Measurements from ENCODE around the gene MGMT.

MGMT gene

DNA sequence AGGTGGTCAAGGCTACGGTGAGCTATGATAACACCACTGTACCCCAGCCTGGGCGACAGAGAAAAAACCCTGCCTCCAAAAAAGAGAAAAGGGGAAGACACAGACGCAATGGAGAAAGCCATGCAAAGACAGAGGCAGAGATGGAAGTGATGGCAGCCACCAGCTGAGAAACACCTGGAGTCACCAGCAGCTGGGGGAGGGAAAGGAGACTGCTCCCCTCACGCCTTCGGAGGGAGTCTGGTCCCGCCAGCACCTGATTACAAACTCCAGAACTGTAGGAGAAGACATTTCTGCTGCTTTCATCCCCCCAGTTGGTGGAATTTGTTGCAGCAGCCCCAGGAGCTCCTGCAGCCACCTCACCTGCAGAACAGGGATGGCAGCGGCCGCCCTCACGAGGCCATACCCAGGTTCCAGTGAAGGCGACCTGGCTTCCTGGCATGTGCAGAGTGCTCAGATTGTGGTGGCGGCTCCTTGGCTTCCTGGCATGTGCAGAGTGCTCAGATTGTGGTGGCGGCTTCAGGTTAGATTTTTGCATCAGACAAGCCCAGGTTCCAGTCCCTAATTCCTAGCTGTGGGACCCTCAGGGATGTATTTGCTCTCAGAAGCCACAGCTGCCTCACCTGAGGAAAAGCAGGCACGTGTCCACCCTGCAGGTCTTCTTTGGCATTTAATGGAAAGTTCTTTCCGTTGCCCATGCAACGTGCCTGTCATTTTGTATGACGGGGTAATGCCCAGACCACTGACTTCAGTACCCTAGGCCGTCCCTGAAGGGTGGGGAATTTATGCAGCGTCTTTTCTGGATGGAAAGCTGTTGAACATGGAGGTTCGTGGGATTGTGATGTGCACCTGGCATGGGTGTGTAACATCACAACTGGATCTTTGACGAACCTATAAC, 314.1 kb downstream of the MGMT start:
- DNase-seq = no peak

DNA sequence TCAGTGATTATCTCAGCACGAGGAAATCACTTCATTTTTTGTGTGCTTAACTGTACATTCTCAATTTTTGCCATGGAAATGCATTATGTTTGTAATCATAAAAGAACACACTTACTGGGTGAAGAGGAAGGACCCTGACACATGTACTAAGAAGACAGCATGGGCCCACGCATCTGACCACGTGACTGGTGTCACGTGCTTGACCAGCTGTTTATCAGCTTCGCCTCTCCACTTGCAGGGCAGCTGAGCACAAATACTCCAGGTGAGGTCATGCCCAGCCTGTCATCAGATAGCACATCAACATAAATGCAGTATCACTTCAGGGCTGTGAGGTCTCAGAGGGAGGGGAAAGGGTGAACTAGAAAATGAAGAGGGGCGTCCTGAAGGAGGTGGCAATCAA, 317.2 kb downstream of the MGMT start:
- no peak for DNase-seq

DNA sequence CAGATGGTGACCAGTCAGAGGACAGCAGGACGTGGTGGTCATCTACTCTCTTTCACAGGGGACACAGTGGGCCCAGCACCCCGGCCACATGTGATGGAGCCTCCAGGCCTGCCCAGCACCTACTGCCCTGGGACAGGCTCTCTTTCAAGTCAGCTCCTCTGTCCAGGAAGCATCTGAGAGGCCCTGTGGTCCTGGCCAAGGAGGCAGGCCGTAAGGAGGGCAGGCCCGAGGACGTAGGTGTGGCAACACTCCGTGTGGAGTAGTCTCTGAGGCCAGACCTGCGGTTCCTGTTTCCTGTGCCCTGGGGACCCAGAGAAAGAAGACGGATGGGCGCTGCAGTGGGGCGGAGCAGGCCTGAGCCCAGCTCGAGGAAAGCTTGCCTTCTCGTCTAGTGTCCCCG, 317.9 kb downstream of the MGMT start:
- DNase-seq = no peak

DNA sequence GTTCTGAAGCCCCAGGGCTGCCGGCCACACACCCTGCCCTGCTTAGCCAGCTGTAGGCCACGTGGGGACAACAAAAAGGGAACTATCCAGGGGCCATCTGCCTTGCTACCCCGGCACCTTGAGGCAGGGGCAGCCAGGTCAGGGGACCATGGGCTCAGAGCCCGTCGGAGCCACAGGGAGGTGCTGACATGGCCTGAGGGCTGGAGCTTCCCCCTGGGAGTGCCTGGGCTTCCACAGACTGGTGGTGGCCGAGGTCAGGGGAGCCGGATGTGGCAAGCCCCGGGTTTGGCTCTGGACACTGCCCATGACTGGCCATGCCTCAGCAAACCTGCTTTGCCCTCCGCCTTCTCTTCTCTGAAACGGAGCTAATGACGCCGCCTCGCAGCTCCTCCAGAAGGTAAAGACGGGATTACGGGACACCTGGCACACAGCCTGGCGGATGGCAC, 318.5 kb downstream of the MGMT start:
- no peak for DNase-seq

DNA sequence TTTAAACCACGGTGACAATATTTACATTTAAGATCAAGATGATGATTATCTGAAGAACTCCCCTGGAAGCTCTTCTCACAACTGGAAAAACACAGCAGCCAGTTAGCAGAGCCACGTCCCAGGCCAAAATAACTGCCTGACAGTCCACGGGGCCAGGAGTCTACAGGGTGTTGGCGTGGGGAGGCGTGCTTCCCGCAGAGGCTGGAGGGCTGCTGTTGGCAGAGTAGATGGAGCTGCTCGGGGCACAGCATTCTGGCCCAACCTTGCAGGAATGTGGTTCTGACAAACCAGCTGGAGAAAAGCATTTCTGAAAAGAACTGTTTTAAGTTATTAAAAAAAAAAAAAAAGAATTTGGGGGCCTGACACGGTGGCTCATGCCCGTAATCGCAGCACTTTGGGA, 319.2 kb downstream of the MGMT start:
- DNase-seq = no peak

DNA sequence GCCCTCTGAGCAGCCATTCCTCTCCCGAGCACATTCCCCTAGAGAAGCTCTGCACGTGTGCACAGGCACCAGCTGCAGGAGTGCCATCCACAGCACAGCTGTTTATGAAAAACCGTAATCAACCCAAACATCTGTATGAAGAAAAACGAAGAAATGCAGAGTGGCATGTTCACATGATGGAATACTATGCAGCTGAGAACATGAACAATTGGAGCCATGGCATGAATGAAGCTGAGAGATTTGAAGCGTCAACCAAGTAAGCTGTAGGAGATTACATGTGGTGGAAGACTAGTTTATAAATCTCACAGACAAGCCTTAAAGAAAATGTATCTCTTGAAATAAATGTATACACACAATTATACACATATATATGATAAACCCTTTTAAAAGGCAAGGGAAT, 320.5 kb downstream of the MGMT start:
- no peak for DNase-seq

DNA sequence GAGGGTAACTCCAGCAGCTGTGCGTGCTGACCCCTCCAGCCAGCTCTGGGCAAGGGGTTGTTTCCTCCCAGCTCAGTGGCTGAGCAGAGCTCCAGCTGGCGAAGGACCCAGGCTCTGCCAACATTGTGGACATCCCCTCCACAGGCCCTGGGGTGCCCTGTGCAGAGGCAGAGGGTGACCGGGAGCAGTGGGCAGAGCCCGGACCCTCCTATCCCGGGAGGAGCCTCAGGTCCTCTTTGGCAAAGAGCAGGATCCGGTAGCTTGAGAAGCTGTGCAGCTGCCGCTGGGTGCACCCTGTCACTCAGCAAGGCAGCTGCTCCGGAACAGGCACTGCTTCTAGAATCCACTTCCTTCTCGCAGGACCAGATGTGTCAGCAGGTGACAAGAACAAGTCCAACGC, 321.2 kb downstream of the MGMT start:
- no peak for DNase-seq

DNA sequence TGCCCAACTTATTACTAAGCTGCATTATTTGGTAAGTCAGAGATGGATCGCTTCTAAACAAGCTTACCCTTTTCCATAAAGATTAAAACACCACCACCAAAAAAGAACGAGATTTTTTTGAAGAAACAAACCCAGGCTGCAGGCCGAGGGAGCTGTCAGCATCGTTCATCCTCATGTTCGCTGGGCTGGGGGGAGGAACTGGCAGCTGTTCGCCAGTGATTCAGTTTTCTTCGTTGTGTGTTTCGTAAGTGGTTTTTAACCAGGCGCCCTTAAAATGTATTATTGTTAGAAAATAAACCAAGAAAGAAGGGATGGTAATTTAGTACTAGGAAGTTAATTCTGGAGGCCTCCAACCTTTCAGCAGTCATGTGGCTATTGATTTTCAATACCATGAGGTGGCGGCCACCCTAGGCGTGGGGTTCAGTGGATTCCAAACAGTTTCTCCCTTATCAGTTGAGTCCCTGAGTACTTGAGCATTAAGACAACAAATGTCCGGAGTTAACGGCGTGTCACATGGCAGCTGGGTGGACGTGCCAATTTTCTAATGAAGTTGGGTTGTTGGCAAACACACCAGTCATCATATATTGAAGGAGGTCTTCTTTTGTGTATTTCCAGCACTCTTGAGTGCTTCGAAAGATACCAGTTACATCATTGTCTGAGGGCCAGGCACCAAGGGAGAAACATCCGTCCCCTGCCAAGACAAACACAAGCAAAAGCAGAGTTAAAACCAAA, 323.8 kb downstream of the MGMT start:
- no peak for DNase-seq

DNA sequence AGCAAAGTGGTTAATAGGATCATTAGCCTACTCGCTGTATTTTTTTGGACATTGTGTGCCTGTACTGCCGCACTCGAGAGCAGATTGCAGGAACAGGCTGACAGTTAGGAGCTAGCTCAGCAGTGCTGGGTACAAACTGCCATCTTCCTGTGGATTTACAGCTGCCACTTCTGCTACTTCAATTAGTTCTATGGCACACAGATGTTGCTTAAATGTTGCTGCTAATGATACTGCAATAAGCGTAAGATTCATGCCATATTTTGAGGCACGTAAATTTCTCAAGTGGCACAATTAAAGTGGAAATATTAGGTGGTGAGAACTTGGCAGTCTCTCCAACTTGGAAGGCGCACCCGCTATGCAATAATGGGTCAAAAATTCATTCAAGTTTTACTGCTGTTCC, 325.1 kb downstream of the MGMT start:
- no peak for DNase-seq

DNA sequence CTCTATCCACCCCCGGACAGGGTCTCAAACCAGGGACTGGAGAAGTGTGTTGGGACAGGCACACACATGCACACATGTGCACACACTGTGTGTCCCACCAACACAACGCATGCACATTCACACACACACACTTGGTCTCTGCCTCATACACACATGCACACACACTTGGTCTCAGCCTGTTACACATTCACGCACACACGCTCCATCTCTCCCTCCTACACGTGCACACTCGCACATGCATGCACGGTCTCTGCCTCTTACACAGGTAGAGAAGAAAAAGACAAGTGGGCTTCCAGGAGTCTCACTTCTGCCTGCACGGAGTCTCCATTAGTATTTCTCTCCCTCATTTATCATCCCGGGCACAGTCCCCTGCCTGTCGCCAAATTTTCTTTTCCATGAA, 325.8 kb downstream of the MGMT start:
- no peak for DNase-seq

DNA sequence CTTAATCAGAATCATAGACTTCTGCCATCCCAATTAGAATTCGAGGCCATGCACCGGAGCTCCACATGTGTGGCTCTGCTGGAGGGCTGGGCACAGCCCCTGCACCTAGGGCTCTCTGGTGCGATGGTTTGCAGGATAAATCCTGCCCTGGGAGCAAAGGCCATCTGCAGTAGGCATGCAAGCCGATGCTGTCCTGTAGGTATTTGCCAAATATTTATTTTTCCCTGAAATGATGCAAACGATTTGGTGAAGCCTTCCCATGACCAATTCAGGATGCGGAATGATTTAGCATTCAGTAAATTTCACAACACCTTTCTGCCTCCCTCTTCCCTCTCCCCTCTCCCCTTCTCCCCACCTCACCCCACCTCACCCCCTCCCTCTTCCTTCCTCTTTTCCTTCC, 326.4 kb downstream of the MGMT start:
- DNase-seq = no peak

DNA sequence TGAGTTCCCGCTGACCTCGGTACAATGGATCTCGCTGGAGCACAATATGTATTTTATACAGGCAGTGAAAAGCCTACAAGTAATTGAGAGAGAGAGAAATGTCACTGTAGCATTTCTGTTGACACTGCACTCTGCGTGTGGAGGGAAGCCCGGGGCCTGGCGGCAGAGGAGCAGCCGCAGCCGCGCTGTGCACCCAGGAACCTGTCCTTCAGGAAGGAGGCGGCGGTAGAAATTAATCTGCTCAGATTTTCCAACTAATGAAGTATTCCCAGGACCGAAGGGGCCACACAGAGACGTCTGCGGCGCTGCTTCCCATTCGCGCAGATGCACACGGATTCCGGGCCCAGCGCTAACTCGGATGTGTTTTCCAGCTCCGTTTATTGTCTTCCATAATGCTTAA, 327.0 kb downstream of the MGMT start:
- no peak for DNase-seq

DNA sequence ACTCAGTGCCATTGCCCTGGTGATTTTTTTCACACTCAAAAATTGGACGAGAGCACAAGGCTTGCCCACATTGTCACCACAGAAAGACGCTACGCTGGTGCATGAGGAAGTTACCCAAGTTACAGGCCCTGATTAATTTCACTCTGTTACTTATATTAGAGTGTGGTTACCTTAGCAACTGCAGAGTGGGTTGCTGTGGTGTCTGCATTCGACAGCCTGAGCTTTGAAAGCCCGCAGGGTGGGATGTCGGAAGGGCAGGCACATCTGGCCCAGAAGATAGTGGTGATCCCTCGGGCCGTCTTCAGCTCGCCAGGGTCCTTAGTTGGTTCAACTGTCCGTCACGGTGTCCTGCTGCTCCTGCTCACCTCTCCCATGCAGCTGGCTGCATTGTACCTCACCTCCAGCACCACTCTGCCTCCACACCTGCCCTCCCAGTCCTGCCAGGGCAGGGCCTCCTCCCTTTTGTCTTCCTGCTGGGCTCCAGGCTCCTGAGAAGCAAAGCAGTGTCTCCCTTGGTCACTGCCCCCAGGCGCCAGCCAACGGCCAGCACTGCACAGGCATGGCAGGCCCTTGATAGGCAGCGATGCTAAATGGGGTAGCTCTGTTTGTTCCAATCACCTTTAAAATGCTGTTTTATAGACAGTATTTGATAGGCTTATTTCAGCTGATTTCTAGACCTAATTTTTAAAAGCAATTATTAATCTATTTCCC, 329.8 kb downstream of the MGMT start:
- peak in 1 of 2 donors; percentile 8 for DNase-seq

DNA sequence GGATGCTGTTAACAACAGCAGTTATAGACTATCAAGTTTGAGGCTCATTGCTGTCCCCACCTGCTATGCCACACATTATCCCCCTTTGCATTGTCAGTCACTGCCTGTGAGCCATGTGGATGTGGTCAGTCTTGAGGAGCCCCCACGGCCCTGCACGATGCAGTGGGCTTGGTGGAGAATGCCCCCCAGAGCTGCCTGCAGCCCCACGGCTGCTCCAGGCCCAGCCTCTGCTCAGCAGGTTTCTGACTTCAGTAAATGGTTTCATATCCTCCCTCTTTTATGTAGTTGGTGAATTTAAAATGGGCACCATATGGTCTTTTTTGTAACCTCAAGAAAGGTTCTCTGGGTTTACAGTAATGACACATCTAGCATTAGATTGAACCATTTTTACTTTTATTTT, 332.9 kb downstream of the MGMT start:
- DNase-seq = no peak

DNA sequence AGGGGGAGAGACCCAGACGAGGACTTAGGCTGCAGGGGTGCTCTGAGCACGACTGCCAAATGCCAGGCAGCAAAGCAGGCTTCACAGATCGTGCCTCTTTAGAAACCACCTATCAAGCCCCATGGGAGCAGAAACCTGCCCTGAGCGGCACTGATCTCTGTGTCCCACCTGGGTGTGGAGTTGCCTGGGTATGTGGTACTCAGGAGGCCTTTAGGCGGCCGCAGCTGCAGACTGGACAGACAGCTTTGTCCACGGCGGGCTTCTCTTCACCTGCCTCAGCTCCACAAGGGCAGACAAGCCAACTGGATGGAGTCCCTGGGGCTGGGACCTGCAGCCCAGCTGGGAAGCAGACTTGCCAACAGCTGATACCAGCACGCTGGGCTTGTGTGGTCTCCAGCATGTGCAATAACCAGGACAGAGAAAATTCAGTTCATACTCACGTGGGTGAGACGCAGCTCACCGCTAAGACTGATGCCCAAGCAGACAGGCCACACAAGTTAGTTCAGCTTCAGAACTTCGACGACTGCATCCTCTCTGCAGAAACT, 333.8 kb downstream of the MGMT start:
- DNase-seq = no peak

DNA sequence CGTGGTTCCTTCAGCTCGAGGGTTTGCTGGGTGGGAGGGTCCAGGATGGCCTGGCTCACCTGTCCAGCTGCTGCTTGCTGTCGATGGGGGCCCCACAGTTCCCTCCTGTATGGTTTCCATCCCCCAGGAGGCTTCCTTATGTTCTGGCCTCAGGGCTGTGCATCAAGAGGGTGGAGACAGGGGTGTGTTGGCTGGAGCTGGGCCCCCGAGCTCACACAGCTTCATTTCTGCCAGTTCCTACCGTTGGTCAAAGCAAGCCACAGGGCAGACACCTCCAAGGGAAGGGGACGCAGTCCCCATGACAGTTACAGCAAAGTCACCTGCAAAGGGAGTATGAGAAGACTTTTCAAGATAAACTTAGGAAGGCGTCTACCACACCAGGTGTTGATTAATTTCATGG, 340.2 kb downstream of the MGMT start:
- DNase-seq = no peak

DNA sequence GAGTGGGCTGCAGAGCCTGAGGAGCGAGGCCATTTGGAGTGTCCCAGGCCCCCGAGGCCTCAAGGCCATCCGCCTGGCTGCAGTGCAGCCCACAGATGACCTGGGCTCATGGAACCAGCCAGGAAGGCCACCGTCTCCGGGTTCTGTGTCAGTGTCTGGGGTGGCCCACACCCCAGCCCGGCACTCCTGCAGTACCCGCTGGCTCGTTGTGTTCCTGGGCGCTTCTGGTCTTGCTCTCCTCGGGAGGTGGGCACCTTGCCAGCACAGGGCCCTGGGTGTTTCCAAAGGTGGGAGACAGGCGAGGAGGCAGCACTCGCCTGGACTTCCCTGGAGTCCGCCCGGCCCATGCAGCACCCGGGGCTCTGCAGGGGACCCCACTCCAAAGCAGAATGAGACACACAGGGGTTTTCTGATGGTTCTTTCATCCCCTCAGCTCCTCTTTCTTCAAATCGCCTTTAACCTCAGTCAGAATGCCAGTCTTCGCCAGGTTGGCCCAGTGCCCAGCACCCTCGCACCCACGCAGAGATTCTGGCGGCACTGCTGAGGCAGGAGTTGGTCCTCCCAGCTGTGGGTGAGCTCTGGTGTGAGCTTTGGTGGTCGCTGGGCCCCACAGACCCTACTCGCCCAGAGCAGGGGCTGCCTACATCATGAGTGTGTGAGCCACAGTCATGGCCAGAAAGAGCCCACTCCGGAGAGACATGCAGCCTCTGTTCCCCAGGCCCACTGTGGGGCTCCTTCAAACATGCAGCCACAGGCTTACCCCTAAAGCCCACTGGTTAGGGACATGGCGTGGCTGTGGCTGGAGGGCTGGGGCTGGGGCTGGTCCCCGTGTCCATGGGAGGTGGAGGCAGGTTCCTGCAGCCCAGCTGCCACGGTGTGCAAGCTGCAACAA, 341.3 kb downstream of the MGMT start:
- no peak for DNase-seq

DNA sequence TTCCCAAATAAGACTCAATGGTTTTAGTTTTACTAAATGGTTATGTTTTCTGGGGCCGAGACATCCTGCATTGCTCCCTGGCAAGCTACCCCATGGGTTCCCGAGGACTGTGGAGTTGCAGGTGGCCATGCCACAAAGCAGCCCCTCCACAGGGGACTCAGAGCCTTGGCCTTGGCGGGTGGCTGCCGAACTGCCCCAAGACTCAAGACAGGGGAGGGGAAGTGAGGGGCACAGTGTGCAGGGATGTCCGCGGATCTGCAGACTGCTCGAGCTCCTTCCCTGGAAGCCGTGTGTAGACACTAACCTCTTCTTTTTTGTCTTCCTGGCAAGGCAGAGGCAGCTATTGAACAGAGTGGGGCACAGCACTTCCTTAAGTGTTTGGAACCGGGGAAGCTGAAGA, 342.4 kb downstream of the MGMT start:
- no peak for DNase-seq

DNA sequence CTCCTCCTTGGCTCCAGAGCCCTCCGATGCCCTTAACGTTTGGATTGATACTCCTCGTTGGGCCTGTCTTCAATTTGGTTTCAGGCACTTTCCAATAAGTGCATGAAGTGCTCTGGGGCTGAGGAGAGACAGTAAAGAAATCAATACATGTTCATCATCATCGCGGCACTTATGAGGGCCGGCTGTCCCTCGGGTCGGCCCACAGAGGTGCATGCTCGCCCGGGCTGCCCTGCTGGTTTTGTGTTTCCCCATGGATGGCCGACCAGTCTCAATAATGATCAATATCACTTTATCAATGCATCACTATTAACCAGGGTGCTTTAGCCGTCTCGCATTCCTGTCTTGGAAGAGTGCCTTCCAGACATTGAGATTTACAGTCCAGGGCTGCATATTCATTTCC, 342.8 kb downstream of the MGMT start:
- DNase-seq = no peak

DNA sequence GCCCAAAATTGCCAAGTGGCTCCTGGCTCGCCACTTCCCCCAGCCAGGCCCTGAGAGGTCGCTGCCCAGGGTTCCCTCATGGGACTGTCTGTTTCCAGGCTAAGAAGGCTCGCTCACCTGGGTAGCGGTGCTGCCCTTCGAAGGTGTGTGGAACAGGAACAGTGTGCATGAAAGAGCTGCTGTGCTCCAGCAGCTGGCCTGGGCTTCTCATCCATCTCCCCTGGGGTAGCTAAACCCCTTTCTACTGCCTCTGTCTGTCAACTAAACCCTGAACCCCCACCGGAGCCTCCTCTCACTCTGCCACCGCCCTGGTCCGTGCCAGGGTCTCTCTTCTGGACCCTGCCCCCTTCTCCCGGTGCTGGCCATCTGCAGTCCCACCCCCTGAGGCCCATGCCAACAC, 344.2 kb downstream of the MGMT start:
- DNase-seq = no peak

DNA sequence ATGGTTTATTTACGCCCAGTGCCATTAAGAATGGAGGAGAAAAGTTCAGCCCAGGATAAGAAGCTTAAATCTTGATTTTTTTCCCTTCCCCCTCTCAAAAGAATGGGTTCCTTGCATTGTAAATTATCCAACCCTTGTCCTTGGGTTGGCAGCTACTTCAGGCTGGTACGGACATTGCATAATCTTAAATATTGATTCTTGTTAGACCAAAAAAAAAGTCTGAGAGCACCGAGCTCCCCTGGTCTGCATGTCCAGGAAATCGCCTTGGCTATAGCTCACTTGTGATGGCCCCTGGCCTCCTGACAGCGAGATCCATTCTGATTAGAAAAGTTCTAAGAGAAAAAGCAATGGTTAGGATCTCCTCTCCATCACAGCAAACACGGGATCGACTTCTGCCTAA, 345.4 kb downstream of the MGMT start:
- DNase-seq = no peak

Data from inflammatory macrophage treated with lipopolysaccharide for 1 hour (primary cell).